BLaER1 (cell line): ENCODE results near the gene NUP93.

ENCODE experiments used
- H3K27ac ChIP-seq: shearing (Covaris generic); formaldehyde crosslinking; 2 replicates; pipeline ENCODE4 v1.8.1; 2022
- H3K27me3 ChIP-seq: shearing (Covaris generic); formaldehyde crosslinking; 2 replicates; pipeline ENCODE4 v1.8.1; 2022
- H3K36me3 ChIP-seq: shearing (Covaris generic); formaldehyde crosslinking; 2 replicates; pipeline ENCODE4 v1.8.1; 2022
- H3K4me1 ChIP-seq: shearing (Covaris generic); formaldehyde crosslinking; 2 replicates; pipeline ENCODE4 v1.8.1; 2022
- H3K4me2 ChIP-seq: shearing (Covaris generic); formaldehyde crosslinking; 2 replicates; pipeline ENCODE4 v1.8.1; 2022
- H3K4me3 ChIP-seq: shearing (Covaris generic); formaldehyde crosslinking; 2 replicates; pipeline ENCODE4 v1.8.1; 2022
- H3K9ac ChIP-seq: shearing (Covaris generic); formaldehyde crosslinking; 2 replicates; pipeline ENCODE4 v1.8.1; 2022
- H3K9me3 ChIP-seq: shearing (Covaris generic); formaldehyde crosslinking; 2 replicates; pipeline ENCODE4 v1.8.1; 2022
- H4K20me1 ChIP-seq: shearing (Covaris generic); formaldehyde crosslinking; 2 replicates; pipeline ENCODE4 v1.8.1; 2022
- Cebpa-rat ChIP-seq: shearing (Covaris generic); IDR thresholded peaks from 2 replicates; pipeline ENCODE4 v1.8.1; 2022

NUP93 gene

GRCh38 chr16:56774016-56774680, 44.2 kb downstream of the NUP93 start:
- Histone ChIP-seq H3K27ac (no peak overlapping the region), H3K4me1 (peaks cover 12% of the 10 kb centered on the region), H3K4me2 (no peak overlapping the region), H3K27me3 (no peaks in the 10 kb centered on the region), H4K20me1 (peaks cover 96% of the 10 kb centered on the region), H3K9me3 (no peaks in the 10 kb centered on the region), H3K9ac (no peak overlapping the region), H3K36me3 (peaks cover 4% of the 10 kb centered on the region; the same call in 1 of the 2 replicates), H3K4me3 (no peak overlapping the region)
- no peak for TF ChIP-seq Cebpa-rat

- no peak for TF ChIP-seq Cebpa-rat
- Histone ChIP-seq H3K36me3 (0 out of 2 replicates have a peak, but pooled peaks cover 4% of the 10 kb centered on the region), H3K9me3 (no peaks in the 10 kb centered on the region), H3K4me3 (no peak overlapping the region), H3K27ac (no peak overlapping the region), H3K4me2 (no peak overlapping the region), H3K4me1 (peaks cover 22% of the 10 kb centered on the region), H4K20me1 (peaks cover 97% of the 10 kb centered on the region), H3K27me3 (no peaks in the 10 kb centered on the region), H3K9ac (no peak overlapping the region)
Measured at GRCh38 chr16:56775162-56775561, 45.2 kb downstream of the NUP93 start.

- no peak overlapping the region for H3K9ac ChIP-seq
- H3K9me3 ChIP-seq: no peaks in the 10 kb centered on the region
- H3K4me3 ChIP-seq: no peak overlapping the region
- peaks cover 97% of the 10 kb centered on the region for H4K20me1 ChIP-seq
- H3K27me3 ChIP-seq: no peaks in the 10 kb centered on the region
- no peak for TF ChIP-seq Cebpa-rat
- no peak overlapping the region for H3K4me2 ChIP-seq
- H3K4me1 ChIP-seq: peaks cover 33% of the 10 kb centered on the region
- no peak overlapping the region for H3K27ac ChIP-seq
- 0 out of 2 replicates have a peak, but pooled peaks cover 4% of the 10 kb centered on the region for H3K36me3 ChIP-seq
Measured at GRCh38 chr16:56776562-56776961, 46.6 kb downstream of the NUP93 start.

GRCh38 chr16:56777001-56777400, 47.1 kb downstream of the NUP93 start:
- no peak overlapping the region for H3K9ac ChIP-seq
- no peaks in the 10 kb centered on the region for H3K9me3 ChIP-seq
- TF ChIP-seq Cebpa-rat: no peak
- H3K4me2 ChIP-seq: no peak overlapping the region
- H3K27me3 ChIP-seq: no peaks in the 10 kb centered on the region
- H3K36me3 ChIP-seq: 0 out of 2 replicates have a peak, but pooled peaks cover 4% of the 10 kb centered on the region
- no peak overlapping the region for H3K27ac ChIP-seq
- H3K4me1 ChIP-seq: peaks cover 28% of the 10 kb centered on the region
- H3K4me3 ChIP-seq: no peak overlapping the region
- H4K20me1 ChIP-seq: peaks cover 97% of the 10 kb centered on the region

GRCh38 chr16:56777482-56777881, 47.6 kb downstream of the NUP93 start:
- H3K27ac ChIP-seq: no peak overlapping the region
- no peak overlapping the region for H3K4me3 ChIP-seq
- no peaks in the 10 kb centered on the region for H3K27me3 ChIP-seq
- peaks cover 27% of the 10 kb centered on the region for H3K4me1 ChIP-seq
- no peak overlapping the region for H3K9ac ChIP-seq
- no peak overlapping the region for H3K4me2 ChIP-seq
- no peak for TF ChIP-seq Cebpa-rat
- H3K36me3 ChIP-seq: 0 out of 2 replicates have a peak, but pooled peaks cover 4% of the 10 kb centered on the region
- H4K20me1 ChIP-seq: peaks cover 97% of the 10 kb centered on the region
- no peaks in the 10 kb centered on the region for H3K9me3 ChIP-seq

GRCh38 chr16:56779906-56780305, 50.0 kb downstream of the NUP93 start:
- no peak overlapping the region for H3K27ac ChIP-seq
- no peak overlapping the region for H3K4me3 ChIP-seq
- TF ChIP-seq Cebpa-rat: no peak
- peaks cover 97% of the 10 kb centered on the region for H4K20me1 ChIP-seq
- H3K9me3 ChIP-seq: no peaks in the 10 kb centered on the region
- H3K27me3 ChIP-seq: no peaks in the 10 kb centered on the region
- H3K4me2 ChIP-seq: peak overlapping the region; percentile 65
- 0 out of 2 replicates have a peak, but pooled peaks cover 4% of the 10 kb centered on the region for H3K36me3 ChIP-seq
- no peak overlapping the region for H3K9ac ChIP-seq
- H3K4me1 ChIP-seq: peaks cover 27% of the 10 kb centered on the region

GRCh38 chr16:56780646-56781045, 50.7 kb downstream of the NUP93 start:
- no peak for TF ChIP-seq Cebpa-rat
- Histone ChIP-seq H3K4me1 (peaks cover 27% of the 10 kb centered on the region), H3K9ac (no peak overlapping the region), H3K36me3 (0 out of 2 replicates have a peak, but pooled peaks cover 4% of the 10 kb centered on the region), H4K20me1 (peaks cover 97% of the 10 kb centered on the region), H3K4me2 (peak overlapping the region; percentile 24; the same call in 1 of the 2 replicates), H3K4me3 (no peak overlapping the region), H3K9me3 (no peaks in the 10 kb centered on the region), H3K27me3 (no peaks in the 10 kb centered on the region), H3K27ac (no peak overlapping the region)

- no peak for TF ChIP-seq Cebpa-rat
- H3K36me3 ChIP-seq: 0 out of 2 replicates have a peak, but pooled peaks cover 5% of the 10 kb centered on the region
- H3K27ac ChIP-seq: no peak overlapping the region
- no peaks in the 10 kb centered on the region for H3K27me3 ChIP-seq
- H3K4me1 ChIP-seq: peaks cover 27% of the 10 kb centered on the region
- H3K9me3 ChIP-seq: no peaks in the 10 kb centered on the region
- no peak overlapping the region for H3K9ac ChIP-seq
- no peak overlapping the region for H3K4me3 ChIP-seq
- peaks cover 100% of the 10 kb centered on the region for H4K20me1 ChIP-seq
- no peak overlapping the region for H3K4me2 ChIP-seq
Measured at GRCh38 chr16:56781528-56781961, 51.6 kb downstream of the NUP93 start.

- no peaks in the 10 kb centered on the region for H3K9me3 ChIP-seq
- H3K4me1 ChIP-seq: peaks cover 34% of the 10 kb centered on the region
- H4K20me1 ChIP-seq: peaks cover 99% of the 10 kb centered on the region
- H3K27ac ChIP-seq: no peak overlapping the region
- peaks cover 12% of the 10 kb centered on the region; the same call in 1 of the 2 replicates for H3K36me3 ChIP-seq
- no peak overlapping the region for H3K4me2 ChIP-seq
- no peak for TF ChIP-seq Cebpa-rat
- H3K27me3 ChIP-seq: no peaks in the 10 kb centered on the region
- H3K9ac ChIP-seq: no peak overlapping the region
- H3K4me3 ChIP-seq: no peak overlapping the region
Measured at GRCh38 chr16:56783344-56783743, 53.4 kb downstream of the NUP93 start.

- no peak overlapping the region for H3K9ac ChIP-seq
- peaks cover 16% of the 10 kb centered on the region for H3K4me1 ChIP-seq
- peaks cover 99% of the 10 kb centered on the region for H4K20me1 ChIP-seq
- no peak overlapping the region for H3K4me2 ChIP-seq
- TF ChIP-seq Cebpa-rat: no peak
- no peak overlapping the region for H3K27ac ChIP-seq
- H3K9me3 ChIP-seq: no peaks in the 10 kb centered on the region
- H3K27me3 ChIP-seq: no peaks in the 10 kb centered on the region
- no peak overlapping the region for H3K4me3 ChIP-seq
- H3K36me3 ChIP-seq: peaks cover 12% of the 10 kb centered on the region; the same call in 1 of the 2 replicates
Measured at GRCh38 chr16:56785317-56785716, 55.4 kb downstream of the NUP93 start.
